K562 (cell line): ENCODE results near the gene SPATA2L. TPM values are rescaled to one million over a fixed set of nuclear protein-coding genes. Genes with fewer than 3 reads are reported as not detected.
A peak's percentile ranks its signal among the peaks of the same experiment; 100 is the strongest.

Source experiments
- CREB1 ChIP-seq, 2 experiments: sonication (generic) in 1 of 2; formaldehyde crosslinking in 1 of 2; IDR thresholded peaks; 2 replicates each; pipeline versions ENCODE4 v1.6.1 to v1.8.0; 2012 to 2022; ENCODE audit warnings: inconsistent platforms in 1 of 2, mild to moderate bottlenecking in 1 of 2, missing genetic modification reagents in 1 of 2, moderate library complexity in 1 of 2
- CTCF ChIP-seq, 3 experiments: IDR thresholded peaks in 2 of 3; conservative IDR thresholded peaks in 1 of 3; 2 replicates each; pipeline ENCODE4 v1.5.1; 2011 to 2012; ENCODE audit warnings: low read length in 3 of 3, mild to moderate bottlenecking in 3 of 3, control low read depth in 2 of 3, improper control_type of control experiment in 1 of 3, inconsistent platforms in 1 of 3, low read depth in 1 of 3, mixed read lengths in 1 of 3, moderate library complexity in 1 of 3; ENCODE audit not compliant: insufficient read depth in 2 of 3
- CUX1 ChIP-seq: fragments of 200-800 bp; sonication (Bioruptor generic); IDR thresholded peaks from 2 replicates; pipeline ENCODE4 v1.6.1; 2016; ENCODE audit warnings: missing genetic modification characterization, missing compliant biosample characterization
- HDAC6 ChIP-seq: IDR thresholded peaks from 2 replicates; pipeline ENCODE4 v1.6.1; 2012; ENCODE audit warnings: low read depth, mild to moderate bottlenecking, control low read depth, inconsistent platforms, low read length, moderate library complexity
- PTBP1 ChIP-seq: fragments of 200-400 bp; formaldehyde crosslinking; IDR thresholded peaks from 2 replicates; pipeline ENCODE4 v1.6.1; 2017; ENCODE audit warnings: low read depth, low read length
- SIX5 ChIP-seq, 2 experiments: IDR thresholded peaks; 2 replicates each; pipeline ENCODE4 v1.6.1; 2011; ENCODE audit warnings: low read length in 2 of 2, borderline replicate concordance in 1 of 2, low read depth in 1 of 2, mild to moderate bottlenecking in 1 of 2, moderate library complexity in 1 of 2; ENCODE audit not compliant: insufficient read depth in 1 of 2
- TBP ChIP-seq: optimal IDR thresholded peaks from 2 replicates; pipeline ENCODE3; 2011; ENCODE audit warnings: low read depth, low read length, improper control_type of control experiment
- ZNF212 ChIP-seq: fragments of 450-650 bp; formaldehyde crosslinking; IDR thresholded peaks from 2 replicates; pipeline ENCODE4 v1.4.0; 2020; ENCODE audit warnings: mild to moderate bottlenecking
- ZNF507 ChIP-seq: conservative IDR thresholded peaks from 2 replicates; pipeline ENCODE4 v1.6.1; 2017; ENCODE audit warnings: missing genetic modification characterization, missing compliant biosample characterization
- ZNF586 ChIP-seq: fragments of 450-650 bp; formaldehyde crosslinking; conservative IDR thresholded peaks from 2 replicates; pipeline ENCODE4 v1.4.0; 2020; ENCODE audit warnings: mild to moderate bottlenecking, moderate library complexity
- ZNF639 ChIP-seq, 2 experiments: fragments of 200-800 bp in 1 of 2; sonication (Bioruptor generic) in 1 of 2; sonication (generic) in 1 of 2; formaldehyde crosslinking in 1 of 2; IDR thresholded peaks in 1 of 2; conservative IDR thresholded peaks in 1 of 2; 2 replicates each; pipeline versions ENCODE4 v1.5.0 to v1.6.1; 2016 to 2020; ENCODE audit warnings: missing compliant biosample characterization in 1 of 2, missing genetic modification characterization in 1 of 2, missing genetic modification reagents in 1 of 2
- ZNF79 ChIP-seq: fragments of 250-450 bp; sonication (Bioruptor Pico); IDR thresholded peaks from 2 replicates; pipeline ENCODE4 v1.4.0; 2020; ENCODE audit warnings: low read depth, mild to moderate bottlenecking, moderate library complexity
- polyA plus RNA-seq, 8 experiments: library from polyadenylated mRNA; depleted of rRNA in 4 of 8; stranded (reverse) in 5 of 8; unstranded in 3 of 8; fragments of >200 nt; fragmentation: Nextera tagmentation in 2 of 8; fragmentation: Illumina TruSeq in 1 of 8; extraction: Ambion mirVana in 2 of 8; extraction: Trizol in 1 of 8; gene quantifications; 2 replicates each; pipeline versions ENCODE4 v1.2.1 to v1.2.3, GENCODE V29; 2011 to 2014; ENCODE audit warnings: inconsistent platforms in 1 of 8, missing spikeins in 1 of 8
- total RNA-seq, 7 experiments: library from RNA; depleted of rRNA in 6 of 7; stranded (reverse); fragments of >200 nt in 6 of 7; fragmentation: Illumina TruSeq in 2 of 7; extraction: Trizol in 2 of 7; gene quantifications; 2 replicates each; pipeline versions ENCODE4 v1.2.1 to v1.2.3, GENCODE V29; 2011 to 2021; ENCODE audit warnings: low replicate concordance in 1 of 7
- TF ChIP-seq, protein P1 (sequence below): fragments of 250-450 bp; sonication (Bioruptor Pico); IDR thresholded peaks from 2 replicates; pipeline ENCODE4 v1.9.0; 2021; ENCODE audit warnings: mild to moderate bottlenecking, inconsistent platforms

Gene SPATA2L
- total and polyA plus RNA-seq, 9 of the 15 experiments (the other 6 are each of a cell fraction or from before 2014, with no cell fraction given): 0.13 to 19.2 (median 4.8) TPM; not detected in 1

- no peak for TF ChIP-seq CUX1
- TF ChIP-seq CTCF (IDR thresholded peaks at IDR 0.05 in 2 of 3, conservative IDR thresholded peaks at IDR 0.05 in 1 of 3; ENCODE audit: insufficient read depth in 2 of 3, low read depth in 1 of 3, low read length in 3 of 3): peak; percentile 51 to 80 (median 58)
- no peak for TF ChIP-seq HDAC6
- no peak for TF ChIP-seq SIX5 (IDR thresholded peaks at IDR 0.05; ENCODE audit: borderline replicate concordance in 1 of 2, insufficient read depth in 1 of 2, low read depth in 1 of 2, low read length in 2 of 2)
- peak; percentile 59; the same call in 1 of the 2 replicates for TF ChIP-seq CREB1 (IDR thresholded peaks at IDR 0.05)
- TF ChIP-seq CREB1 (CRISPR knock-in tag; IDR thresholded peaks at IDR 0.05): no peak; the same call in 1 of the 2 replicates
- TF ChIP-seq ZNF507 (tag): no peak
- no peak for TF ChIP-seq TBP
- no peak for TF ChIP-seq PTBP1
- TF ChIP-seq ZNF639 (CRISPR knock-in tag; conservative IDR thresholded peaks at IDR 0.05 in 1 of 2, IDR thresholded peaks at IDR 0.05 in 1 of 2): 0 out of 4 replicates have a peak, but pooled peaks of 1 of the 2 experiments have one; percentile 49
- TF ChIP-seq ZNF586 (CRISPR knock-in tag): no peak
- TF ChIP-seq, protein P1, sequence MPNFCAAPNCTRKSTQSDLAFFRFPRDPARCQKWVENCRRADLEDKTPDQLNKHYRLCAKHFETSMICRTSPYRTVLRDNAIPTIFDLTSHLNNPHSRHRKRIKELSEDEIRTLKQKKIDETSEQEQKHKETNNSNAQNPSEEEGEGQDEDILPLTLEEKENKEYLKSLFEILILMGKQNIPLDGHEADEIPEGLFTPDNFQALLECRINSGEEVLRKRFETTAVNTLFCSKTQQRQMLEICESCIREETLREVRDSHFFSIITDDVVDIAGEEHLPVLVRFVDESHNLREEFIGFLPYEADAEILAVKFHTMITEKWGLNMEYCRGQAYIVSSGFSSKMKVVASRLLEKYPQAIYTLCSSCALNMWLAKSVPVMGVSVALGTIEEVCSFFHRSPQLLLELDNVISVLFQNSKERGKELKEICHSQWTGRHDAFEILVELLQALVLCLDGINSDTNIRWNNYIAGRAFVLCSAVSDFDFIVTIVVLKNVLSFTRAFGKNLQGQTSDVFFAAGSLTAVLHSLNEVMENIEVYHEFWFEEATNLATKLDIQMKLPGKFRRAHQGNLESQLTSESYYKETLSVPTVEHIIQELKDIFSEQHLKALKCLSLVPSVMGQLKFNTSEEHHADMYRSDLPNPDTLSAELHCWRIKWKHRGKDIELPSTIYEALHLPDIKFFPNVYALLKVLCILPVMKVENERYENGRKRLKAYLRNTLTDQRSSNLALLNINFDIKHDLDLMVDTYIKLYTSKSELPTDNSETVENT: peak; percentile 41; the same call in 1 of the 2 replicates
- no peak for TF ChIP-seq ZNF79 (CRISPR knock-in tag)
- no peak for TF ChIP-seq ZNF212 (CRISPR knock-in tag)
Measured at GRCh38 chr16:89700649-89701424, 668 bp downstream of the SPATA2L start (continued).
